Ishikawa (cell line): ENCODE data around the gene RSPH3.

Experiments
- CEBPB ChIP-seq: IDR thresholded peaks from 2 replicates; pipeline ENCODE4 v1.6.1; 2012
- EP300 ChIP-seq: IDR thresholded peaks from 2 replicates; pipeline ENCODE4 v1.6.1; 2012; ENCODE audit warnings: borderline replicate concordance
- NFIC ChIP-seq: IDR thresholded peaks from 2 replicates; pipeline ENCODE4 v1.6.1; 2012
- RAD21 ChIP-seq: IDR thresholded peaks from 2 replicates; pipeline ENCODE4 v1.6.1; 2012; ENCODE audit warnings: low read depth
- TAF1 ChIP-seq: IDR thresholded peaks from 2 replicates; pipeline ENCODE4 v1.6.1; 2012; ENCODE audit warnings: low read depth, mild to moderate bottlenecking
- TCF12 ChIP-seq: IDR thresholded peaks from 2 replicates; pipeline ENCODE4 v1.6.1; 2012; ENCODE audit warnings: low read depth
- TF ChIP-seq, protein P1 (sequence below): IDR thresholded peaks from 2 replicates; pipeline ENCODE4 v1.6.1; 2012; ENCODE audit warnings: low read depth, mild to moderate bottlenecking

DNA sequence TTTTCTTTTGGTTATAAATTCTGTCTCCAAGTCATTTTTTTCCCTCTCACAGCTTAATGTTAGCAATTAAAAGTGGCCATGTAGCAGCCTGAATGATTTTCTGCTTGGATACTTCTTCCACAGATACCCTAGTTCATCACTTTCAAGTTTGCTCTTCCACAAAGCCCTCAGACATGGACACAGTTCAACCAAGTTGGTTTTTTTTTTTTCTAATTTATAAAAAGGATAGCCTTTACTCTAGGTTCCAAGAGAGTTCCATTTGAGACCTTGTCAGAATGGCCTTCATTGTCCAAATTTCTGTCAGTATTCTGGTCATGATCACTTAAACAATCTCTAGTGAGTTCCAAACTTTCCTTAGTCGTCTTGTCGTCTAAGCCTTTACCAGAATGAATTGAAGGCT lies 40.0 kb downstream of the RSPH3 start:
- TF ChIP-seq RAD21 (no peak), NFIC (no peak), TAF1 (no peak), TCF12 (no peak), CEBPB (no peak), EP300 (no peak)
- TF ChIP-seq, protein P1, sequence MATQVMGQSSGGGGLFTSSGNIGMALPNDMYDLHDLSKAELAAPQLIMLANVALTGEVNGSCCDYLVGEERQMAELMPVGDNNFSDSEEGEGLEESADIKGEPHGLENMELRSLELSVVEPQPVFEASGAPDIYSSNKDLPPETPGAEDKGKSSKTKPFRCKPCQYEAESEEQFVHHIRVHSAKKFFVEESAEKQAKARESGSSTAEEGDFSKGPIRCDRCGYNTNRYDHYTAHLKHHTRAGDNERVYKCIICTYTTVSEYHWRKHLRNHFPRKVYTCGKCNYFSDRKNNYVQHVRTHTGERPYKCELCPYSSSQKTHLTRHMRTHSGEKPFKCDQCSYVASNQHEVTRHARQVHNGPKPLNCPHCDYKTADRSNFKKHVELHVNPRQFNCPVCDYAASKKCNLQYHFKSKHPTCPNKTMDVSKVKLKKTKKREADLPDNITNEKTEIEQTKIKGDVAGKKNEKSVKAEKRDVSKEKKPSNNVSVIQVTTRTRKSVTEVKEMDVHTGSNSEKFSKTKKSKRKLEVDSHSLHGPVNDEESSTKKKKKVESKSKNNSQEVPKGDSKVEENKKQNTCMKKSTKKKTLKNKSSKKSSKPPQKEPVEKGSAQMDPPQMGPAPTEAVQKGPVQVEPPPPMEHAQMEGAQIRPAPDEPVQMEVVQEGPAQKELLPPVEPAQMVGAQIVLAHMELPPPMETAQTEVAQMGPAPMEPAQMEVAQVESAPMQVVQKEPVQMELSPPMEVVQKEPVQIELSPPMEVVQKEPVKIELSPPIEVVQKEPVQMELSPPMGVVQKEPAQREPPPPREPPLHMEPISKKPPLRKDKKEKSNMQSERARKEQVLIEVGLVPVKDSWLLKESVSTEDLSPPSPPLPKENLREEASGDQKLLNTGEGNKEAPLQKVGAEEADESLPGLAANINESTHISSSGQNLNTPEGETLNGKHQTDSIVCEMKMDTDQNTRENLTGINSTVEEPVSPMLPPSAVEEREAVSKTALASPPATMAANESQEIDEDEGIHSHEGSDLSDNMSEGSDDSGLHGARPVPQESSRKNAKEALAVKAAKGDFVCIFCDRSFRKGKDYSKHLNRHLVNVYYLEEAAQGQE, result no peak
